Activated CD8-positive, alpha-beta memory T cell treated with anti-CD3 and anti-CD28 coated beads, Interleukin-2, amount 10 ng/mL, durations not matched to agents 7 days and 5 days (primary cell): ENCODE data around the gene EDEM1. TPM values are rescaled to one million over a fixed set of nuclear protein-coding genes. Genes with fewer than 3 reads are reported as not detected.
"Not testable (repeated sequence)": the region's sequence is repeated elsewhere in the genome, so short reads cannot be mapped to it uniquely, and the experiment has no call there.

ENCODE experiments used
- ATAC-seq: fragments of 150-1000 bp; cut with Tn5 transposase; one replicate; pipeline ENCODE4 v1.10.0; 2021; ENCODE audit warnings: moderate library complexity
- CTCF ChIA-PET: fragments of 350-600 bp; sonication (Branson Sonifier 250); formaldehyde crosslinking; loops from one replicate; lab custom pipeline; 2021; ENCODE audit warnings: antibody characterized with exemption; lab: Charles Lee
- DNase-seq: peaks from one replicate; pipeline ENCODE4 v3.0.0-alpha.2; 2020
- H3K27ac Mint-ChIP-seq: one replicate; pipeline ENCODE4 v1.8.0; 2021; ENCODE audit warnings: mild to moderate bottlenecking, mixed read lengths
- H3K27me3 Mint-ChIP-seq: one replicate; pipeline ENCODE4 v1.8.0; 2021; ENCODE audit warnings: mixed read lengths
- H3K36me3 Mint-ChIP-seq: one replicate; pipeline ENCODE4 v1.8.0; 2021; ENCODE audit warnings: mild to moderate bottlenecking, mixed read lengths
- H3K4me1 Mint-ChIP-seq: one replicate; pipeline ENCODE4 v1.8.0; 2021; ENCODE audit warnings: mixed read lengths
- H3K4me3 Mint-ChIP-seq: one replicate; pipeline ENCODE4 v1.8.0; 2021; ENCODE audit warnings: mild to moderate bottlenecking, moderate library complexity, mixed read lengths
- H3K9me3 Mint-ChIP-seq: one replicate; pipeline ENCODE4 v1.8.0; 2022; ENCODE audit warnings: low read depth, mixed read lengths
- total RNA-seq, 2 experiments: library from RNA; stranded (reverse); gene quantifications; one replicate each; pipeline ENCODE4 v1.2.3, GENCODE V29; 2021

Gene EDEM1
- total RNA-seq, result 100 to 1,000 TPM in 1 of 2 experiments, 10 to 100 TPM in 1; 79.0 to 119 TPM

DNA sequence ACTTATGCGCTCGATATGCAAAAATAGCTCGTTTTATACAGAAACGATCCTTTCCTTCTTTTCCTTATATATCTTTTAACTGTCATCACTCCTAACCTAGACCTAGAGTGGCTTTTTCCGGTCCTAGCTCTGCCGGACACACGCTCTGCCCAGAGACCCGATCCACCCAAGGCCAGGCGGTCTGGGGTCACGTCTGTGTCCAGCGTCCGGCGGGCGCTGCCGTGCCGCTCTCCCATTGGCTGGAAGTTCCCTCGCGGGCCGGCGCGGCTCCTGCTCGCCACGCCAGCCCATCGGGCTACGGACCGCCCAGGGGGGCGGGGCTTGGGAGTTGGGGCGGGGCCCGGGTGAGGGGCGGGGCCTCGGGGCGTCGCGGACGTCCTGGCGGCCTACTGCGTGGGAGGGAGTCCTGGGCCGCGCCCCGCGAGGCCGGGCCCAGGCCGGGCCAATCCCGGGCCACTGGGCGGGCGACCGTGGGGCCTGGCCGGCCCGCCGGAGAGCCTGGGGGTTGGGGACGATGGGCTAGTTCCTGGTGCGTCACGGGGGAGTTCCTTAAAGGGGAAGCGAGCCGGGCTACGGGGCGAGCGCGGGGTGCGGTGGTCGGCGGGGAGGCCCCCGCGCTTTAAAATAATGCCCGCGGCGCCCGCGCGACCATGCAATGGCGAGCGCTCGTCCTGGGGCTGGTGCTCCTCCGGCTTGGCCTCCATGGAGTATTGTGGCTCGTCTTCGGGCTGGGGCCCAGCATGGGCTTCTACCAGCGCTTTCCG, at the start of gene EDEM1:
Gene EDEM1, plus strand, starts transcription at position 552 of the 764 bp plus-strand sequence. Its CDS starts 99 bp downstream, at position 651.
- H3K9me3 Mint-ChIP-seq, result no peaks in the 10 kb centered on the region
- H3K36me3 Mint-ChIP-seq, result peaks cover 23% of the 10 kb centered on the region
- CTCF ChIA-PET, result interaction anchor here (1.6 to 3.0 kb wide), 2 partner anchors 10 to 476 kb away, joined by 4 to 25 read pairs; no protein-coding TSS in a partner anchor

DNA sequence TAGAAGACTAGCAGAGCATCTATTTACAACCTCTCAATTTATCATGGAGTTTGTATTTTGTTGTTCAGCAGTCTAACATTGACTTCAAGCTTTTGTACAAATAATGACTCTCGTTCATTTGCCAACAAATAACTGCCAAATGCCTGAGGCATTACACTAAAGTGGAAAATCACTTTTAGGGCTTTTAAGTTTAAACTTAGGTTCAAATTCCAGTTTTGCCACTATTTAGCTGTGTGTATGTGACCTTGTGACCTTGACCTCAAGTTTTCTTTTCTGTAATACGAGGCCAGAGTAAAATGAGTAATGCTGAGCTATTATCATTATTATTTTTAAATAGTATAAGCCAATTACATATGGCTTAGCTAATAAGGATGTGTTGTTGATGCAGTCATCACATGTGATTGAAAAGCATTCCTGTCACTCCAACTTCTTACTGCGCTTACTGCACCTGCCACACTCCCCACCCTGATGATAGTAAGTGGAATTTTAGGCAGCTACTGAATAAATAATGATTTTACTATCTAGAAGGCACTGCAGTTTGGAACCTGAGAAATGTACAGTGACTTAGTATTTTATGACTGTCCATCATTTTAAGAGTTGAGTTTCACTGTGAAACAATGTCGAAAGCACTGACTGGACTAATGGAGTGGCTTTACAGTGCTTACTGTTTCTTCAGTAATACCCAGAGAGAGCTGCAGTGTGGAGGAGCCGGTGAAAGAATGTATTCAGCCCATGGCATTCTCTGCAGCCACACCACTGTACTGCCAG, 49.1 kb upstream of the EDEM1 start:
- CTCF ChIA-PET, result interaction anchor here (0.8 kb wide), 1 partner anchor 28 kb away, joined by 3 read pairs; no protein-coding TSS in a partner anchor
- H3K4me3 Mint-ChIP-seq, result no peak overlapping the region
- DNase-seq, result no peak
- H3K9me3 Mint-ChIP-seq, result peaks cover 3% of the 10 kb centered on the region
- no peak overlapping the region for H3K27ac Mint-ChIP-seq
- no peak for ATAC-seq
- peaks cover 43% of the 10 kb centered on the region for H3K4me1 Mint-ChIP-seq
- H3K36me3 Mint-ChIP-seq, result peaks cover 35% of the 10 kb centered on the region
- no peaks in the 10 kb centered on the region for H3K27me3 Mint-ChIP-seq

More for the DNA sequence above, at the start of gene EDEM1:
- H3K27me3 Mint-ChIP-seq, result no peaks in the 10 kb centered on the region
- peak within 1 kb of the TSS; percentile 93 for H3K4me3 Mint-ChIP-seq
- H3K27ac Mint-ChIP-seq, result peak within 1 kb of the TSS; percentile 96
- ATAC-seq, result peak; percentile 95
- H3K4me1 Mint-ChIP-seq, result peaks cover 22% of the 10 kb centered on the region
- DNase-seq, result peak; percentile 96

DNA sequence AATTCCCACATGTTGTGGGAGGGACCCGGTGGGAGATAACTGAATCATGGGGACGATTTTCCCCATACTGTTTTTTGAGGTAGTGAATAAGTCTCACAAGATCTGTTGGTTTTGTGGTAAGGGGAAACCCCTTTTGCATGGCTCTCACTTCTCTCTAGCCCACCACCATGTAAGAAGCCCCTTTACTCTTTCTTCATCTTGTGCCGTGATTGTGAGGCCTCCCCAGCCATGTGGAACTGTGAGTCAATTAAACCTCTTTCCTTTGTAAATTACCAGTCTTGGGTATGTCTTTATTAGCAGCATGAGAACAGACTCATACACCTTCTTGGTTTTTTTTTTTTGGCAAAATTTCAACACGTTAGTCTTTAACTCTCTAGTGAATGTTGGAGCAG, 47.3 kb upstream of the EDEM1 start:
- ATAC-seq (no peak), DNase-seq (no peak)
- peaks cover 42% of the 10 kb centered on the region for H3K4me1 Mint-ChIP-seq
- peaks cover 8% of the 10 kb centered on the region for H3K9me3 Mint-ChIP-seq
- no peak overlapping the region for H3K4me3 Mint-ChIP-seq
- peaks cover 50% of the 10 kb centered on the region for H3K36me3 Mint-ChIP-seq
- H3K27me3 Mint-ChIP-seq, result no peaks in the 10 kb centered on the region
- CTCF ChIA-PET, result no interaction called here
- H3K27ac Mint-ChIP-seq, result no peak overlapping the region

DNA sequence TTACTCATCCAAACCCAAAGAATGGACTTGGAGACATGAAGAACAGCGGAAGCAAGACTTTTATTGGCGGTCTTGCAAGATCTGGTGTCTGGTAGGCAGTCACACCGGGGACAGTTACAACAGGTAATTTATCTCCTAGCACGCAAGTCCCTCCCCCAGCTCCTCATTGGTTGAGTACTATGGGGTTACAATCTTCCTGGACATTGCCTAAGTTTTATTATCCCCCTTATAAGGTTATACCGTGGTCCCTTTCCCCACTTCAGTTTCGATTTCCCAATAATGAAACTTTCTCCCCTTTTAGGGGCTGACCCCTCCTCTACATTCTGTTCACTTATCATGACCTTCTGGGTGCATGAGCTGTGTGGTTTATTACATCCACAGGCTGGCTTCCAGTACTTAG, 46.7 kb upstream of the EDEM1 start:
- no peaks in the 10 kb centered on the region for H3K27me3 Mint-ChIP-seq
- DNase-seq (no peak), ATAC-seq (no peak)
- peaks cover 42% of the 10 kb centered on the region for H3K4me1 Mint-ChIP-seq
- peaks cover 56% of the 10 kb centered on the region for H3K36me3 Mint-ChIP-seq
- no peak overlapping the region for H3K4me3 Mint-ChIP-seq
- H3K27ac Mint-ChIP-seq, result no peak overlapping the region
- CTCF ChIA-PET, result no interaction called here
- H3K9me3 Mint-ChIP-seq, result peaks cover 12% of the 10 kb centered on the region

DNA sequence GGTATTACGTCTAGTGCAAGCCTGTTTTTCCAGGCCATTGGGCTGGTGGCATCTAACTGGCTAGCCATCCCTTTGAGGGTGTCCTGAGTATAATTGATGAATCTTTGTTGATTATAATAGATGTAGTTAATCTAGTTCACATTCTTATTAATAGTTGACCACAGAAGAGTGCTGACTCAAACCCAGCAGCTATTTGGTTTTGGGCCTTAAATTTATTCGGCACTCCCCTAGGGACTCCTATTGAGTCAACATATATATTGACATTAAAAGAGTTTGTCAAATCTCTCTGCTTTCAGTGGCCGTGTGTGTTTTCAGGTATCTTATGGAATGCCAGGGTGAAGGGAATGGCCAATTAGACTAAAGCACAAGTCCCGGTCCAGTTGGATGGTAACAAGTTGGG, 45.7 kb upstream of the EDEM1 start:
- Mint-ChIP-seq H3K36me3 (peaks cover 64% of the 10 kb centered on the region), H3K27ac (no peak overlapping the region), H3K27me3 (no peaks in the 10 kb centered on the region), H3K4me1 (peaks cover 35% of the 10 kb centered on the region), H3K9me3 (peaks cover 17% of the 10 kb centered on the region), H3K4me3 (no peak overlapping the region)
- DNase-seq (no peak), ATAC-seq (no peak)
- CTCF ChIA-PET, result no interaction called here

DNA sequence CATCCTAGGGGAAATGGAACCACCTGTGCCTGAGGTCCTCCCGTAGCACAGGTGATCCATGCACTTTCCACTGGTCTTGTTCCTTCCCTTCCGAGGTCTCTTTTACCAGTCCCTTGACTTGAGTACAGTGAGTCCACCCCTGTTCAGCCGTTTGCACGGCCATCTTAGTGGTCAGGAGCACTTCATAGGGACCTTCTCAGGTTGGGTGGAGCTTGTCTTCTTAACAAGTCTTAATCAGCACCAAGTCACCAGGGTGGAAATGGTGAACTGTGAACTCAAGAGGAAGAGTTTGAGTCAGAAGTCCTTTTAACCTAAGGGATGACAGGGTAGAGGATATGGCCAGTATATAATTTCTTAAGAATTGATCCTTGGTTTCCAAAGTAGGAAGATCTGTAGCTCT, 44.0 kb upstream of the EDEM1 start:
- peaks cover 17% of the 10 kb centered on the region for H3K9me3 Mint-ChIP-seq
- no peak overlapping the region for H3K4me3 Mint-ChIP-seq
- peaks cover 24% of the 10 kb centered on the region for H3K4me1 Mint-ChIP-seq
- peaks cover 79% of the 10 kb centered on the region for H3K36me3 Mint-ChIP-seq
- CTCF ChIA-PET, result no interaction called here
- H3K27me3 Mint-ChIP-seq, result no peaks in the 10 kb centered on the region
- H3K27ac Mint-ChIP-seq, result no peak overlapping the region
- DNase-seq (no peak), ATAC-seq (no peak)

DNA sequence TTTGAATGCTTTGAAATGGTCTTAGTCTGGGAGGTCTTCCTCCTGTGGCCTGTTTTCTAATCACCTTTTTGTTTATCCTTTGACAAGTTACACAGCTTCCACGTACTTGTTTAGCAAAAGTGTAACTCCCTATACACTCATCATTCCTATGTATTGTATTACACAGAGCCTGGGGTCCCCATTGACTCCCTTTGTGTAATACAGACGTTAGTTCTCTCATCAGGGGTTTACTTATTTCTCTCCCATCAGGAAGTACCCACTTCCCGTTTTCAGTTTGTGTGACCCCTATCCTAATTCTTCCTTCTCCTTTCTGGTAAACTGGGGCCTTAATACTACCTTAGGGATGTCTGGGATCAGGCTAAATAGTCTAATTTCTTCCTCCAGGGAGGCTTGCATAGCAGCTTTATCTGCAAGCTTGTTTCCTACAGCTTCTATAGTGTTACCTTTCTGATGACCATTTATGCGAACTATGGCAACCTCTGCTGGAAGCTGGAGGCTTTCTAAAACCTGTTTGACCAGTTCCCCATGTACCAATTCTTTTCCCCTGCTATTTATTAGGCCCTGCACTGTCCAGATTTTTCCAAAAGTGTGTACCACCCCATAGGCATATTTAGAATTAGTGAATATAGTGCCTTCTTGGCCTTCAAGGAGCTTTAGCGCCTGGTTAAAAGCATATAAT, 43.1 kb upstream of the EDEM1 start:
- H3K4me1 Mint-ChIP-seq, result peaks cover 16% of the 10 kb centered on the region
- CTCF ChIA-PET, result interaction anchor here (1.0 kb wide), 1 partner anchor 18 kb away, joined by 3 read pairs; no protein-coding TSS in a partner anchor

DNA sequence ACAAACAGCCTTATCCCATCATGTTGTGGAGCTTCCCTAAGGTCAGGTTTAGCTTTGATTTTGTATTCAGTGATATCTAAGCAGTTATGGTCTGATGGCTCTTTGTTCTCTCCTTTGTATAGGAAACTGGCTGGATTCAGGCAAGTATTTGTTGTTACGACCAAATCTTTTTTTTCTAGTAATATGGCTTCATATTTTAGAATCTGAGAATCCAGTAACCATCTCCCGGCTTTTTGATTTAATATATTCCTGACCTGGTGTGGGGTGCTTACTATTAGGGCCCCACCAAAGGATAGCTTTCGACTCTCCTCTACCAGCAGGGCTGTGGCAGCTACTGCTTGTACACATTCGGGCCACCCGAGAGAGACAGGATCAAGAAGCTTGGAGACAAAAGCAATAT, 42.4 kb upstream of the EDEM1 start:
- H3K4me3 Mint-ChIP-seq, result no peak overlapping the region
- CTCF ChIA-PET, result interaction anchor here (1.0 kb wide), 1 partner anchor 17 kb away, joined by 3 read pairs; no protein-coding TSS in a partner anchor
- no peak overlapping the region for H3K27ac Mint-ChIP-seq
- no peaks in the 10 kb centered on the region for H3K27me3 Mint-ChIP-seq
- ATAC-seq (no peak), DNase-seq (no peak)
- peaks cover 11% of the 10 kb centered on the region for H3K4me1 Mint-ChIP-seq
- peaks cover 86% of the 10 kb centered on the region for H3K36me3 Mint-ChIP-seq
- peaks cover 17% of the 10 kb centered on the region for H3K9me3 Mint-ChIP-seq

More for the DNA sequence above, 43.1 kb upstream of the EDEM1 start:
- no peaks in the 10 kb centered on the region for H3K27me3 Mint-ChIP-seq
- H3K4me3 Mint-ChIP-seq, result no peak overlapping the region
- H3K9me3 Mint-ChIP-seq, result peaks cover 17% of the 10 kb centered on the region
- H3K36me3 Mint-ChIP-seq, result peaks cover 84% of the 10 kb centered on the region
- no peak for ATAC-seq
- no peak for DNase-seq
- H3K27ac Mint-ChIP-seq, result no peak overlapping the region

DNA sequence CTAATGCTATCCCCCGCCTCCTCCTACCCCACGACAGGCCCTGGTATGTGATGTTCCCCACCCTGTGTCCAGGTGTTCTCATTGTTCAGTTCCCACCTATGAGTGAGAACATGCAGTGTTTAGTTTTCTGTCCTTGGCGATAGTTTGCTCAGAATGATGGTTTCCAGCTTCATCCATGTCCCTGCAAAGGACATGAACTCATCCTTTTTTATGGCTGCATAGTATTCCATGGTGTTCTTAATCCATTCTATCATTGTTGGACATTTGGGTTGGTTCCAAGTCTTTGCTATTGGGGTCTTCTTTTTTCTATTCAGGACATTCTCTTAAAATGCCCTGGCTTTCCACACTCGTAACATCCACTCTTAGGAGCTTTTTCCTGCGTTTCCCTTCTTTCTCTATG, 40.4 kb upstream of the EDEM1 start:
- H3K27me3 Mint-ChIP-seq, ATAC-seq, CTCF ChIA-PET, DNase-seq, H3K4me3 Mint-ChIP-seq, H3K4me1 Mint-ChIP-seq, H3K27ac Mint-ChIP-seq: not testable (repeated sequence)
- Mint-ChIP-seq H3K9me3 (peaks cover 14% of the 10 kb centered on the region), H3K36me3 (peaks cover 74% of the 10 kb centered on the region)

DNA sequence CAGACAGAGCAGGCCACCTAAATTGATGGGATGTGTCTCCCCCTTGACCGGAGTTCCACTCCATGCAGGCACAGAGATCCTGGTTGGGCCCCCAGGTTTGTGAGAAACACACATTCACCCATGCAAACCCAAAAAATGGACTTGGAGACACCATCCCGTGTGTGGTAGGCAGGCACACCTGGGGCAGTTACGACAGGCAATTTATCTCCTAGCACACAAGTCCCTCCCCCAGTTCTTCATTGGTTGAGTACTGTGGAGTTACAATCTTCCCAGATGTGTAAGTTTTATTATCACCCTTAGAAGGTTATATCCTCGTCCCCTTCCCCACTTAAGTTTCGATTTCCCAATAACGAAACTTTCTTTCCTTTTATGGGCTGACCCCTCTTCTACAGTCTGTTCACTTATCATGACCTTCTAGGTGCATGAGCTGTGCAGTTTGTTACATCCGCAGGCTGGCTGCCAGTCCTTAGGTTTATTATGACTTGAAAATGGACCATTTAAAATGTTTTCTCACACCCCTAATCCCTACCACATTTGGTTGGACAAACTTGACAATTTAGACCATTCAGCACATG, 38.1 kb upstream of the EDEM1 start:
- H3K27ac Mint-ChIP-seq, result no peak overlapping the region
- ATAC-seq, result no peak
- H3K36me3 Mint-ChIP-seq, result peaks cover 68% of the 10 kb centered on the region
- peaks cover 9% of the 10 kb centered on the region for H3K9me3 Mint-ChIP-seq
- peaks cover 4% of the 10 kb centered on the region for H3K4me1 Mint-ChIP-seq
- CTCF ChIA-PET, result no interaction called here
- H3K27me3 Mint-ChIP-seq, result no peaks in the 10 kb centered on the region
- no peak overlapping the region for H3K4me3 Mint-ChIP-seq
- no peak for DNase-seq

DNA sequence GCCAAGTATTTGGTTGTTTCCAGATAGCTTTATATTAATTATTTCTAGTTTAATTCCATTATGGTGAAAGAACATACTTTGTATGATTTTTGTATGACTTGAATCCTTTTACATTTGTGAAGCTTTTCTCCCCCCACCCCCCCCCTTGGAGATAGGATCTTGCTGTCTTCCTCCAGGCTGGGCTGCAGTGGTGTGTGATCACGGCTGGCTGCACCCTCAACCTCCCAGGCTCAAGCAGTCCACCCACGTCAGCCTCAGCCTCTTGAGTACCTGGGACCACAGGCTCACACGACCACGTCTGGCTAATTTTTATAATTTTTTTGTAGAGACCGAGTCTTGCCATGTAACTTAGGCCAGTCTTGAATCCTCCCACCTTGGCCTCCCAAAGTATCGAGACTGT, 35.9 kb upstream of the EDEM1 start:
- Mint-ChIP-seq H3K4me1 (peaks cover 7% of the 10 kb centered on the region), H3K27ac (no peak overlapping the region), H3K27me3 (no peaks in the 10 kb centered on the region), H3K9me3 (peaks cover 2% of the 10 kb centered on the region), H3K4me3 (no peak overlapping the region), H3K36me3 (peaks cover 56% of the 10 kb centered on the region)
- no peak for DNase-seq
- CTCF ChIA-PET, result no interaction called here
- ATAC-seq, result no peak

DNA sequence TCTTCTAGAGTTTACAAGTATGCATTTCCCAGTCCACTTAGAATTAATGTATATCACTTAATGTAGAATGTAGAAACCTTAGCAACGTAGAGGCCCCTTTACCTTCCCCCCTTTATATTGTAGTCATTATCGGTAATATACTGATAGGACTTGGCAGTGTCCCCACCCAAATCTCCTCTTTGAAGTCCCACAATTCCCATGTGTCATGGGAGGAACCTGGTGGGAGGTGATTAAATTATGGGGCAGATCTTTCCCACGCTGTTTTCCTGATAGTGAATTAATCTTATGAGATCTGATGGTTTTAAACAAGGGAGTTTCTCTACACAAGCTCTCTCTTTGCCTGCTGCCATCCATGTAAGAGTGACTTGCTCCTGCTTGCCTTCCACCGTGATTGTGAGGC, 34.4 kb upstream of the EDEM1 start:
- CTCF ChIA-PET, result no interaction called here
- Mint-ChIP-seq H3K4me3 (no peak overlapping the region), H3K9me3 (no peaks in the 10 kb centered on the region), H3K4me1 (peaks cover 10% of the 10 kb centered on the region), H3K27me3 (no peaks in the 10 kb centered on the region), H3K27ac (no peak overlapping the region), H3K36me3 (peaks cover 43% of the 10 kb centered on the region)
- DNase-seq, result no peak
- ATAC-seq, result no peak

DNA sequence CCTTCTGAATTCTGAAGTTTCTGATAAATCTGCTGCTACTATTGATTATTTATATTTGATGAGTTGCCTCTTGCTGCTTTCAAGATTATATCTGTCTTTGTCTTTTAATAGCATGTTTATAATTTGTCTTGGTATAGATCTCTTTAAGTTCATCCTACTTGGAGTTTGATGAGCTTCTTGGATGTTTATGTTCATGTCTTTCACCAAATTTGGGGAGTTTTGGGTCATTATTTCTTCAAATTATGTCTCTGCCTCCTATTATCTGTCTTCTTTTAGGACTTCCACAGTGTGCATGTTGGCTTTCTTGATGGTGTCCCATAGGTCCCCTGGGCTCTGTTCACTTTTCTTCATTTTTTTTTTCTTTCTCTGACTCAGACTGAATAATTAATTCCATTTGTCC, 32.3 kb upstream of the EDEM1 start:
- H3K27me3 Mint-ChIP-seq, result no peaks in the 10 kb centered on the region
- H3K9me3 Mint-ChIP-seq, result no peaks in the 10 kb centered on the region
- H3K27ac Mint-ChIP-seq, result no peak overlapping the region
- peaks cover 11% of the 10 kb centered on the region for H3K4me1 Mint-ChIP-seq
- peaks cover 28% of the 10 kb centered on the region for H3K36me3 Mint-ChIP-seq
- DNase-seq, result no peak
- CTCF ChIA-PET, result no interaction called here
- ATAC-seq, result no peak
- no peak overlapping the region for H3K4me3 Mint-ChIP-seq
